Parathyroid adenoma (tissue), 2 donors: ENCODE results near the gene P2RX4.

ENCODE experiments used
- H2AFZ ChIP-seq: fragments of 300-600 bp; sonication (generic); one replicate; pipeline ENCODE4 v1.7.0; 2017; ENCODE audit warnings: antibody characterized with exemption, mild to moderate bottlenecking
- H3K27ac ChIP-seq: fragments of 300-600 bp; sonication (generic); one replicate; pipeline ENCODE4 v1.7.0; 2017
- H3K27me3 ChIP-seq: fragments of 300-600 bp; sonication (generic); one replicate; pipeline ENCODE4 v1.7.0; 2017; ENCODE audit warnings: low read length; ENCODE audit not compliant: control insufficient read depth, insufficient read depth
- H3K36me3 ChIP-seq: fragments of 300-600 bp; sonication (generic); one replicate; pipeline ENCODE4 v1.7.0; 2017; ENCODE audit warnings: low read length; ENCODE audit not compliant: control insufficient read depth, insufficient read depth
- H3K4me1 ChIP-seq: fragments of 300-600 bp; sonication (generic); one replicate; pipeline ENCODE4 v1.7.0; 2017; ENCODE audit warnings: control low read depth
- H3K4me2 ChIP-seq: fragments of 300-600 bp; sonication (generic); one replicate; pipeline ENCODE4 v1.7.0; 2017; ENCODE audit warnings: low read length
- H3K4me3 ChIP-seq: fragments of 300-600 bp; sonication (generic); one replicate; pipeline ENCODE4 v1.7.0; 2017; ENCODE audit warnings: low read depth, low read length
- H3K79me2 ChIP-seq: fragments of 300-600 bp; sonication (generic); one replicate; pipeline ENCODE4 v1.7.0; 2017; ENCODE audit warnings: control low read depth
- H3K9ac ChIP-seq: fragments of 300-600 bp; sonication (generic); one replicate; pipeline ENCODE4 v1.7.0; 2017; ENCODE audit warnings: mild to moderate bottlenecking
- H3K9me3 ChIP-seq: fragments of 300-600 bp; sonication (generic); one replicate; pipeline ENCODE4 v1.7.0; 2017; ENCODE audit warnings: low read length; ENCODE audit not compliant: control insufficient read depth
- TF ChIP-seq, protein P1 (sequence below): fragments of 300-600 bp; sonication (generic); IDR thresholded peaks from one replicate; pipeline ENCODE4 v1.7.0; 2017; ENCODE audit warnings: antibody characterized with exemption, mild to moderate bottlenecking
- donor health status: primary hyperparathyroidism.

The P2RX4 gene

DNA sequence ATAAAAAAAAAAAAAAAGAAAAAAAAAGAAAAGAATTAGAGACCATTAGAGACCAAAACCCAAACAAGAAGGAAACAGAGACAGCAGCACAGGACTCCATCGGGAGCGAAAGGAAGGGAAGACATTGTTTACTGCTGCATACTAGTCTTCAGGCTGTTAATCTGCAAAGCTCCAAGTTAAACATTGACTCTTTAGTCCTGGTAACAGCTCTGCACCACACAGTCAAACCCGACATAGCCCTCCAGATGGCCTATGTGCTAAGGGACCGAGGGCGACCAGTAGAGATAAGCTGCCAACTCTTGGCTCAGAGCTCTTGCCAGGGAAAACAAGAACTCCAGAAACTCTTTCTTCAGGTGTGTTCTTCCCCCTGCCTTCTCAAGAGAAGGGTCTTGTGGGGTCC is 7.8 kb downstream of the P2RX4 start:
- H3K79me2 ChIP-seq: no peaks in the 10 kb centered on the region
- H3K9ac ChIP-seq: no peak overlapping the region
- no peaks in the 10 kb centered on the region for H3K9me3 ChIP-seq
- no peak overlapping the region for H3K27ac ChIP-seq
- no peaks in the 10 kb centered on the region for H3K27me3 ChIP-seq
- H2AFZ ChIP-seq: no peak overlapping the region
- H3K36me3 ChIP-seq: no peaks in the 10 kb centered on the region
- H3K4me1 ChIP-seq: peaks cover 4% of the 10 kb centered on the region
- TF ChIP-seq, protein P1, sequence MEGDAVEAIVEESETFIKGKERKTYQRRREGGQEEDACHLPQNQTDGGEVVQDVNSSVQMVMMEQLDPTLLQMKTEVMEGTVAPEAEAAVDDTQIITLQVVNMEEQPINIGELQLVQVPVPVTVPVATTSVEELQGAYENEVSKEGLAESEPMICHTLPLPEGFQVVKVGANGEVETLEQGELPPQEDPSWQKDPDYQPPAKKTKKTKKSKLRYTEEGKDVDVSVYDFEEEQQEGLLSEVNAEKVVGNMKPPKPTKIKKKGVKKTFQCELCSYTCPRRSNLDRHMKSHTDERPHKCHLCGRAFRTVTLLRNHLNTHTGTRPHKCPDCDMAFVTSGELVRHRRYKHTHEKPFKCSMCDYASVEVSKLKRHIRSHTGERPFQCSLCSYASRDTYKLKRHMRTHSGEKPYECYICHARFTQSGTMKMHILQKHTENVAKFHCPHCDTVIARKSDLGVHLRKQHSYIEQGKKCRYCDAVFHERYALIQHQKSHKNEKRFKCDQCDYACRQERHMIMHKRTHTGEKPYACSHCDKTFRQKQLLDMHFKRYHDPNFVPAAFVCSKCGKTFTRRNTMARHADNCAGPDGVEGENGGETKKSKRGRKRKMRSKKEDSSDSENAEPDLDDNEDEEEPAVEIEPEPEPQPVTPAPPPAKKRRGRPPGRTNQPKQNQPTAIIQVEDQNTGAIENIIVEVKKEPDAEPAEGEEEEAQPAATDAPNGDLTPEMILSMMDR: no peak
- H3K4me2 ChIP-seq: no peak overlapping the region
- no peak overlapping the region for H3K4me3 ChIP-seq

DNA sequence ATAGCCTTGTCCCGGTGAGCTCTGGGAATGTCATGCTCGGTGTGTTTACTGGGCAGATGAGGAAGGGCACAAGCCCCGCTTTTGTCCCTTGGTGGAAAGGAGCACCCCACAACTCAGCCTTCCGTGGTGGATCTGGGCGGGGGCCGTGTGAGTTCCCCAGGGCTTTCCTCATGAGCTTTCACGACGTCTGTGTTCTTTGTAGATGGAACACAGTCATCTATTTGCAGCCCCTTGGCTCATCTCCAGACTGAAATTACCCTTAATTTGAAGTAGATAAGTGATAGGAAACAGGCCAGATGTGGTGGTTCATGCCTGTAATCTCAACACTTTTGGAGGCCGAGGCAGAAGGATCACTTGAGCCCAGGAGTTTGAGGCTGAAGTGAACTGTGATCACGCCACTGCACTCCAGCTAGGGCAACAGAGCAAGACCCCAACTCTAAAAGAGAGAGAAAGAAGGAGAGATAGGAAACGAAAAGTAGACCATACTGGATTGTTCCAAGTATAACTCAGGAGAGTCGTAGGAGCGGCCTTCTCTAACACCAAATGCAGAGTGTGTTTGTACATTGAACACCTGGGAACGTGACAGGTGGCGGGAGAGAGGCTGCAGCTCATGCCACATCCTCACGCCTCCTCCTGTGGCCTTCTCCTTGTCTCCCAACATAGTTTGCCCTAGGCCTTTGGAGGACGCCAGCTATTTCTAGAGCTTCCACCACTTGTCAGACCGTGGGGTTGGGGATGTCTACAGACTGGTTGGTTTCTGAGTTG is 8.8 kb downstream of the P2RX4 start:
- no peaks in the 10 kb centered on the region for H3K36me3 ChIP-seq
- H3K4me2 ChIP-seq: no peak overlapping the region
- no peak overlapping the region for H3K4me3 ChIP-seq
- H2AFZ ChIP-seq: no peak overlapping the region
- peaks cover 4% of the 10 kb centered on the region for H3K4me1 ChIP-seq
- no peaks in the 10 kb centered on the region for H3K79me2 ChIP-seq
- H3K9me3 ChIP-seq: no peaks in the 10 kb centered on the region
- TF ChIP-seq, protein P1: no peak
- H3K27me3 ChIP-seq: no peaks in the 10 kb centered on the region
- H3K27ac ChIP-seq: no peak overlapping the region
- H3K9ac ChIP-seq: no peak overlapping the region

DNA sequence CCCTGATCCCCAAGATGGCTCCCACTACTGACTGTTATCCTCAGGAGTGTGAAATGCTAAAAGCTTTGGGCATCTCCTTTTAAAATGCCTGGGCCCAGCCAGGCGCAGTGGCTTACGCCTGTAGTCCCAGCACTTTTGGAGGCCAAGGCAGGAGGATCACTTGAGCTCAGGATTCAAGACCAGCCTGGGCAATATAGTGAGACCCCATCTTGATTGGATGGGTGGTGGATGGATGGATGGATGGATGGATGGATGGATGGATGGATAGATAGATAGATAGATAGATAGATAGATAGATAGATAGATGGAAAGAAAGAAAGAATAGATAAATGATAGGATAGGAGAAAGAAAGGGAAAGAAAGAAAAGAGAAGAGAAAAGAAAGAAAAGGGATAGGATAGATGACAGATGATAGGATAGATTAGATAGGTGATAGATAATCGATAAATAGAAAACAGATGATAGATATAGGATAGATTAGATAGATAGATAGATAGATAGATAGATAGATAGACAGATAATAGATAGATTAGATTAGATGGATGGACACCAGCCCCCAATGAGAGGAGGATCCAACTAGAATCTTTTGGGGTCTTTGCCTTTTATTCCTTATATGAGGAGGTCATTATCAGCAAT is 9.5 kb downstream of the P2RX4 start:
- no peaks in the 10 kb centered on the region for H3K9me3 ChIP-seq
- H3K27ac ChIP-seq: no peak overlapping the region
- H3K79me2 ChIP-seq: no peaks in the 10 kb centered on the region
- H3K4me1 ChIP-seq: peaks cover 3% of the 10 kb centered on the region
- no peak overlapping the region for H3K4me2 ChIP-seq
- H2AFZ ChIP-seq: no peak overlapping the region
- H3K27me3 ChIP-seq: no peaks in the 10 kb centered on the region
- TF ChIP-seq, protein P1: no peak
- H3K36me3 ChIP-seq: no peaks in the 10 kb centered on the region
- H3K9ac ChIP-seq: no peak overlapping the region
- H3K4me3 ChIP-seq: no peak overlapping the region

DNA sequence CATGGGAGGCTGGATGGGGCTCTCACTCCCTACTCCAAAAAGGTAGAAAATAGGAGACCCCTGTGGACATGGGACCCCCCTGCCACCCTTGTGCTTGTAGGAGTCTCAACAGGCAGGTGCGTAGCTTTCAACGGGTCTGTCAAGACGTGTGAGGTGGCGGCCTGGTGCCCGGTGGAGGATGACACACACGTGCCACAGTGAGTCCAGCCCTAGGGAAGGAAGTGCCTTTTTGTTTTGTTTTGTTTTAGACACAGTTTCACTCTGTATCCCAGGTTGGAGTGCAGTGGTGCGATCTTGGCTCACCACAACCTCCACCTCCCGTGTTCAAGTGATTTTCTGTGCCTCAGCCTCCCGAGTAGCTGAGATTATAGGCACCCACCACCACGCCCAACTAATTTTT is 12.9 kb downstream of the P2RX4 start:
- Histone ChIP-seq H3K4me1 (peaks cover 8% of the 10 kb centered on the region), H3K4me2 (no peak overlapping the region), H3K4me3 (no peak overlapping the region), H3K79me2 (no peaks in the 10 kb centered on the region), H3K27ac (no peak overlapping the region), H3K9me3 (no peaks in the 10 kb centered on the region), H3K27me3 (no peaks in the 10 kb centered on the region), H2AFZ (no peak overlapping the region), H3K9ac (no peak overlapping the region), H3K36me3 (no peaks in the 10 kb centered on the region)
- TF ChIP-seq, protein P1: no peak
